HCT116 (cell line): ENCODE results near the gene TXLNG. TPM values are rescaled to one million over a fixed set of nuclear protein-coding genes. Genes with fewer than 3 reads are reported as not detected.

ENCODE experiments used
- ATAC-seq: fragments of 200-7000 bp; cut with Tn5 transposase; 2 replicates; pipeline ENCODE4 v1.9.1; 2020; ENCODE audit warnings: mild to moderate bottlenecking, moderate library complexity
- BruUV-seq: library from RNA; stranded (reverse); fragments of 400-500 nt; replicated peaks from 2 replicates; lab custom pipeline; 2021; lab: Mats Ljungman, UMichigan
- CTCF ChIA-PET: fragments of 300-600 bp; sonication (Branson Sonifier 250); formaldehyde crosslinking; loops from one replicate; lab custom pipeline; 2021; ENCODE audit warnings: antibody characterized with exemption; lab: Charles Lee
- POLR2A ChIA-PET: fragments of 300-600, 350-600 bp; sonication (Branson Sonifier 250); formaldehyde crosslinking; loops from one replicate; lab custom pipeline; 2021; ENCODE audit warnings: antibody characterized with exemption; lab: Charles Lee
- RAD21 ChIA-PET, 2 experiments: fragments of 300-600 bp; sonication (Branson Sonifier 250); formaldehyde crosslinking; loops; one replicate each; lab custom pipeline; 2023; ENCODE audit warnings: low total read pairs in 2 of 2; ENCODE audit not compliant: uncharacterized antibody in 2 of 2, unreplicated experiment in 2 of 2, low non-redundant PET in 1 of 2; lab: Charles Lee
- DNase-seq: peaks from one replicate; pipeline ENCODE4 v3.0.0-alpha.2; 2010; ENCODE audit warnings: low read depth, low spot score
- H2AFZ ChIP-seq: fragments of 200-600 bp; shearing (Covaris generic), sonication (generic); 2 replicates; pipeline ENCODE4 v1.6.1; 2017; ENCODE audit warnings: low read depth, mixed run types, mixed read lengths, antibody characterized with exemption, low read length; ENCODE audit not compliant: poor library complexity, severe bottlenecking
- H3K27ac ChIP-seq: 2 replicates; pipeline ENCODE4 v1.5.1; 2012; ENCODE audit warnings: low read depth, low read length
- H3K27me3 ChIP-seq: fragments of 200-600 bp; sonication (generic); 2 replicates; pipeline ENCODE4 v1.6.1; 2016; ENCODE audit warnings: mixed run types, low read length, mixed read lengths; ENCODE audit not compliant: insufficient read depth
- H3K36me3 ChIP-seq, 2 experiments: fragments of 200-500 bp in 1 of 2; fragments of 200-600 bp in 1 of 2; sonication (Bioruptor generic) in 1 of 2; sonication (generic) in 1 of 2; 2 replicates each; pipeline versions ENCODE4 v1.5.1 to v1.6.1; 2014 to 2016; ENCODE audit warnings: low read length in 2 of 2, inconsistent platforms in 1 of 2, mixed read lengths in 1 of 2, mixed run types in 1 of 2; ENCODE audit not compliant: insufficient read depth in 2 of 2, control insufficient read depth in 1 of 2
- H3K4me1 ChIP-seq, 2 experiments: fragments of 200-600 bp in 1 of 2; sonication (generic) in 1 of 2; 2 replicates each; pipeline versions ENCODE4 v1.5.1 to v1.6.1; 2012 to 2017; ENCODE audit warnings: low read length in 2 of 2, inconsistent platforms in 1 of 2, mild to moderate bottlenecking in 1 of 2, mixed read lengths in 1 of 2, mixed run types in 1 of 2, moderate library complexity in 1 of 2; ENCODE audit not compliant: insufficient read depth in 2 of 2, control insufficient read depth in 1 of 2
- H3K4me2 ChIP-seq: fragments of 200-600 bp; sonication (generic); 2 replicates; pipeline ENCODE4 v1.6.1; 2017; ENCODE audit warnings: mixed run types, low read length, mixed read lengths
- H3K4me3 ChIP-seq, 2 experiments: fragments of 200-600 bp in 1 of 2; sonication (generic) in 1 of 2; replicated peaks in 1 of 2; 2 replicates each; pipeline ENCODE4 v1.5.1; 2011 to 2016; ENCODE audit warnings: low read length in 2 of 2, control low read depth in 1 of 2, low read depth in 1 of 2, mild to moderate bottlenecking in 1 of 2, mixed read lengths in 1 of 2, mixed run types in 1 of 2
- H3K79me2 ChIP-seq: fragments of 200-600 bp; sonication (generic); 2 replicates; pipeline ENCODE4 v1.6.1; 2017; ENCODE audit warnings: mild to moderate bottlenecking, mixed run types, low read length, moderate library complexity, mixed read lengths; ENCODE audit not compliant: insufficient read depth
- H3K9ac ChIP-seq: fragments of 200-600 bp; sonication (generic); 2 replicates; pipeline ENCODE4 v1.6.1; 2016; ENCODE audit warnings: low read length, mixed read lengths
- H3K9me2 ChIP-seq: fragments of 200-600 bp; sonication (generic), shearing (Covaris generic); 2 replicates; pipeline ENCODE4 v1.6.1; 2017; ENCODE audit warnings: mixed run types, mild to moderate bottlenecking, moderate library complexity; ENCODE audit not compliant: insufficient read depth
- H3K9me3 ChIP-seq, 2 experiments: fragments of 200-500 bp in 1 of 2; fragments of 200-600 bp in 1 of 2; sonication (Bioruptor generic) in 1 of 2; sonication (generic) in 1 of 2; 2 replicates each; pipeline ENCODE4 v1.6.1; 2014 to 2017; ENCODE audit warnings: low read length in 2 of 2, mixed read lengths in 2 of 2, inconsistent platforms in 1 of 2, low read depth in 1 of 2, mild to moderate bottlenecking in 1 of 2, mixed run types in 1 of 2, moderate library complexity in 1 of 2; ENCODE audit not compliant: control insufficient read depth in 1 of 2, insufficient read depth in 1 of 2
- H4K20me1 ChIP-seq: fragments of 200-600 bp; sonication (generic), shearing (Covaris generic); 2 replicates; pipeline ENCODE4 v1.6.1; 2017; ENCODE audit warnings: mixed run types, mild to moderate bottlenecking, moderate library complexity; ENCODE audit not compliant: insufficient read depth
- CBX3 ChIP-seq: IDR thresholded peaks from 2 replicates; pipeline ENCODE4 v1.6.1; 2012; ENCODE audit warnings: low read depth
- ELF1 ChIP-seq: IDR thresholded peaks from 2 replicates; pipeline ENCODE4 v1.6.1; 2012; ENCODE audit warnings: low read depth, borderline replicate concordance
- FOSL1 ChIP-seq: IDR thresholded peaks from 2 replicates; pipeline ENCODE4 v1.6.1; 2012; ENCODE audit warnings: low read depth
- MAX ChIP-seq: IDR thresholded peaks from 2 replicates; pipeline ENCODE4 v1.6.1; 2012
- SIN3A ChIP-seq: IDR thresholded peaks from 2 replicates; pipeline ENCODE4 v1.6.1; 2012; ENCODE audit warnings: low read depth
- SRF ChIP-seq: IDR thresholded peaks from 2 replicates; pipeline ENCODE4 v1.6.1; 2012; ENCODE audit warnings: low read depth
- TCF7L2 ChIP-seq: IDR thresholded peaks from 2 replicates; pipeline ENCODE4 v1.7.0; 2011; ENCODE audit warnings: borderline replicate concordance, inconsistent platforms; ENCODE audit not compliant: insufficient read depth, insufficient read length; ENCODE audit errors: extremely low read depth
- YY1 ChIP-seq: IDR thresholded peaks from 2 replicates; pipeline ENCODE4 v1.6.1; 2011; ENCODE audit warnings: low read length, low read depth, moderate library complexity, mild to moderate bottlenecking; ENCODE audit not compliant: insufficient replicate concordance; ENCODE audit errors: extremely low read depth
- ZBTB33 ChIP-seq: IDR thresholded peaks from 2 replicates; pipeline ENCODE4 v1.6.1; 2011; ENCODE audit warnings: mild to moderate bottlenecking, low read length, moderate library complexity; ENCODE audit not compliant: insufficient replicate concordance; ENCODE audit errors: extremely low read depth
- intact Hi-C: fragments of 100-400 bp; cut with micrococcal nuclease; formaldehyde crosslinking; loops from 2 replicates; pipeline ENCODE4 v1.10.0; 2022
- total RNA-seq: library from RNA; stranded (reverse); gene quantifications from one replicate; pipeline ENCODE4 v1.2.1, GENCODE V29; 2021; ENCODE audit not compliant: unreplicated experiment

The TXLNG gene
- total RNA-seq, 1 experiment from 2014 or later = 22.9 TPM

GRCh38 chrX:16796298-16796697, 10.0 kb downstream of the TXLNG start:
- H3K27me3 ChIP-seq = no peaks in the 10 kb centered on the region
- POLR2A ChIA-PET = no interaction called here
- H3K36me3 ChIP-seq = peaks cover 6 to 12% of the 10 kb centered on the region in 2 experiments; a peak in 2 of 4 replicates
- no peak overlapping the region for H3K4me2 ChIP-seq
- H3K27ac ChIP-seq = no peak overlapping the region
- peaks cover 89% of the 10 kb centered on the region for H3K79me2 ChIP-seq
- no peak overlapping the region for H2AFZ ChIP-seq
- H4K20me1 ChIP-seq = no peaks in the 10 kb centered on the region
- no TSS peak for BruUV-seq
- RAD21 ChIA-PET = no interaction called here
- H3K9me2 ChIP-seq = no peaks in the 10 kb centered on the region
- TF ChIP-seq SIN3A (no peak), CBX3 (no peak), YY1 (no peak), MAX (no peak), SRF (no peak), ELF1 (no peak), ZBTB33 (no peak)
- intact Hi-C loops = no loop called here
- no peak overlapping the region for H3K4me3 ChIP-seq
- DNase-seq = no peak
- H3K4me1 ChIP-seq = no peaks in the 10 kb centered on the region
- CTCF ChIA-PET = no interaction called here
- ATAC-seq = no peak
- H3K9ac ChIP-seq = no peak overlapping the region
- no peaks in the 10 kb centered on the region for H3K9me3 ChIP-seq

GRCh38 chrX:16797358-16797757, 11.1 kb downstream of the TXLNG start:
- H3K4me3 ChIP-seq = no peak overlapping the region
- H3K79me2 ChIP-seq = peaks cover 83% of the 10 kb centered on the region
- DNase-seq = no peak
- H3K9me3 ChIP-seq = no peaks in the 10 kb centered on the region
- TF ChIP-seq FOSL1 = no peak
- TF ChIP-seq TCF7L2 = no peak
- TF ChIP-seq, all 23 proteins: peak for 0
- Histone ChIP-seq H2AFZ (no peak overlapping the region), H3K4me2 (no peak overlapping the region), H3K36me3 (peaks cover 3 to 12% of the 10 kb centered on the region in 2 experiments; a peak in 2 of 4 replicates), H3K27me3 (no peaks in the 10 kb centered on the region), H3K9ac (no peak overlapping the region), H3K27ac (no peak overlapping the region), H4K20me1 (no peaks in the 10 kb centered on the region), H3K4me1 (no peaks in the 10 kb centered on the region), H3K9me2 (no peaks in the 10 kb centered on the region)
- ChIA-PET POLR2A (interaction anchor here (1.9 kb wide), 1 partner anchor 78 kb away, joined by 4 read pairs; the partner anchor contains the start of gene SYAP1), RAD21 (no interaction called here), CTCF (no interaction called here)
- ATAC-seq = no peak
- no TSS peak for BruUV-seq
- intact Hi-C loops = no loop called here
